ENCODE results near the gene CREB3L2. TPM values are rescaled to one million over a fixed set of nuclear protein-coding genes. Genes with fewer than 3 reads are reported as not detected.

The CREB3L2 gene
- total RNA-seq, 1 donor: 28.6 TPM

- no peaks in the 10 kb centered on the region for H4K20me1 ChIP-seq (ENCODE audit: insufficient read depth, low read length)
- no peaks in the 10 kb centered on the region for H3K9me3 ChIP-seq (ENCODE audit: low read depth, low read length)
- peaks cover 90% of the 10 kb centered on the region for H3K79me2 ChIP-seq (ENCODE audit: insufficient read depth, low read length)
- TF ChIP-seq CTCF (IDR thresholded peaks at IDR 0.05; ENCODE audit: extremely low read depth, low read depth, low read length): no peak
- no peak overlapping the region for H3K4me3 ChIP-seq (ENCODE audit: insufficient read depth, low read length)
- H3K27ac ChIP-seq (ENCODE audit: low read depth, low read length): peak overlapping the region; percentile 82
- no peak overlapping the region for H2AFZ ChIP-seq (ENCODE audit: low read length)
- no peaks in the 10 kb centered on the region for H3K27me3 ChIP-seq (ENCODE audit: insufficient read depth, low read length)
- H3K36me3 ChIP-seq (ENCODE audit: insufficient read depth, low read length): peaks cover 22% of the 10 kb centered on the region
- peak; percentile 60 for DNase-seq (ENCODE audit: insufficient read length, low spot score, missing footprints)
- H3K4me1 ChIP-seq (ENCODE audit: insufficient read depth, low read length): peaks cover 41% of the 10 kb centered on the region
- H3K4me2 ChIP-seq (ENCODE audit: insufficient read depth, low read length): no peak overlapping the region
Measured at GRCh38 chr7:137919987-137920386, 81.9 kb downstream of the CREB3L2 start.

DNA sequence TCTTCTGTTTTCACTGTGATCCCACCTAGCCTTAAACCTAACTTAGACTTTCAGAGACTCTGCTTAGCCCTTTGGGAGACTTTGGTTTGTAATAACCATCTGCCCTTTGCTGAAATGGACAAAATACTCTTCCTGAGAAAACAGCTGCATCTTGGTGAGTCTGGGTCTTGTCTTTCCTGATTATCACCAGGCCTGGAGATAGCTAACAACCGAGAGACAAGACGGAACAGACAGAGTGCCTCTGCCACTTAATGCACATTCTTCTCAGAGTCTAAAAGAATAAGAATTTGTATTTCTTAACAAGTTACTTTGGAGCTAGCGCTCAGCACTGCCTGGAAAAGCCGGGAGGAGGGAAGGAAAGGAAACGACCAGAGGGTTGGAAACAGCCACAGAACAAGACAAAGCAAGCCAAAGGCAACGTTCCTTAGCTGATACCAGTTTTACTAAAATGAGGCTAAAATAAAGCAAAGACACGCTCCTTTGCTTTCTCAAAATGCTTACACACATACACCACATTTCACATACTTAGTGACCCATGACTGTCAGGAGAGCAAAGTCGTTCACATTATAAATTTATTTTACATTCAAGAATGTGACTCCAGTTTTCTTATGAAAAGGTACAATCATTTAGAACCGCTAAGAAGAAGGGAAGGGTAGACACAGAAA lies 84.8 kb downstream of the CREB3L2 start:
- TF ChIP-seq CTCF (IDR thresholded peaks at IDR 0.05; ENCODE audit: extremely low read depth, low read depth, low read length): no peak
- peaks cover 49% of the 10 kb centered on the region for H3K36me3 ChIP-seq (ENCODE audit: insufficient read depth, low read length)
- no peaks in the 10 kb centered on the region for H4K20me1 ChIP-seq (ENCODE audit: insufficient read depth, low read length)
- no peak overlapping the region for H2AFZ ChIP-seq (ENCODE audit: low read length)
- H3K9me3 ChIP-seq (ENCODE audit: low read depth, low read length): no peaks in the 10 kb centered on the region
- no peak overlapping the region for H3K4me3 ChIP-seq (ENCODE audit: insufficient read depth, low read length)
- H3K27me3 ChIP-seq (ENCODE audit: insufficient read depth, low read length): no peaks in the 10 kb centered on the region
- DNase-seq (ENCODE audit: insufficient read length, low spot score, missing footprints): no peak
- no peak overlapping the region for H3K4me2 ChIP-seq (ENCODE audit: insufficient read depth, low read length)
- H3K4me1 ChIP-seq (ENCODE audit: insufficient read depth, low read length): peaks cover 17% of the 10 kb centered on the region
- peaks cover 81% of the 10 kb centered on the region for H3K79me2 ChIP-seq (ENCODE audit: insufficient read depth, low read length)
- peak overlapping the region; percentile 6 for H3K27ac ChIP-seq (ENCODE audit: low read depth, low read length)

DNA sequence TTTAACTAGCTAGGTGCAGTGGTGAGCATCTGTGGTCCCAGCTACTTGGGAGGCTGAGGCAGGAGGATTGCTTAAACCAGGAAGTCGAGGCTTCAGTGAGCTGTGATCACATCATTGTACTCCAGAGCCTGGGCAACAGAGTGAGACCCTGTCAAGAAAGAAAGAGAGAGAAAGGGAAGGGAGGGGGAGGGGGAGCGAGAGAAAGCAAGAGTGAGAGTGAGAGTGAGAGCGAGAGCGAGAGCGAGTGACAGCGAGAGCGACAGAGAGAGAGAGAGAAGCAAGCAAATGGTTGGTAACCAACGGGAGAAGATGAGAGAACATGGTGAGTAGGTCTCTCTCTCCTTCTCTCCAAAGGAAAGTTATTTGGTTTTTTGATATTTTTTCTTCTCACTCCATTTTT lies 85.3 kb downstream of the CREB3L2 start:
- Histone ChIP-seq H3K79me2 (ENCODE audit: insufficient read depth, low read length) (peaks cover 76% of the 10 kb centered on the region), H3K36me3 (ENCODE audit: insufficient read depth, low read length) (peaks cover 54% of the 10 kb centered on the region)
- TF ChIP-seq CTCF (IDR thresholded peaks at IDR 0.05; ENCODE audit: extremely low read depth, low read depth, low read length): no peak

DNA sequence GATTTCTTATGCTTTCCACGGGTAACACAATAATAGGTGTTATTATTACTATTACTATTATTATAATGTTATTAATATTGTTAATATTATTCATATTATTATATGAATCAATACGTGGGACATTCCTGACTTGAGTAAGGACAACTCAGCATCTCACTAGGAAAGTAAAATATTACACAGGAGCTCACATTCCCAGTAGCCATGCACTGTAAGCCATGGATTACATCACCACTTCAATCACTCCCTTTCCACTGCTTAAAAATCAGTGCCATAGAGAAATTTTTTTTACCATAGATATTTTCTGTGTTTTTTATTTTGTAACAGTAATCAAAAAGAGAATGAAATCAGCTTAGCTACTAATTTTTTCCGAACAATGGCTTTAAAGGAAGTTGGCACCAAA lies 86.6 kb downstream of the CREB3L2 start:
- H3K79me2 ChIP-seq (ENCODE audit: insufficient read depth, low read length): peaks cover 63% of the 10 kb centered on the region
- no peak for DNase-seq (ENCODE audit: insufficient read length, low spot score, missing footprints)
- peaks cover 64% of the 10 kb centered on the region for H3K36me3 ChIP-seq (ENCODE audit: insufficient read depth, low read length)
- no peak overlapping the region for H2AFZ ChIP-seq (ENCODE audit: low read length)
- H4K20me1 ChIP-seq (ENCODE audit: insufficient read depth, low read length): no peaks in the 10 kb centered on the region
- H3K9me3 ChIP-seq (ENCODE audit: low read depth, low read length): no peaks in the 10 kb centered on the region
- H3K4me1 ChIP-seq (ENCODE audit: insufficient read depth, low read length): peaks cover 3% of the 10 kb centered on the region
- no peak for TF ChIP-seq CTCF (IDR thresholded peaks at IDR 0.05; ENCODE audit: extremely low read depth, low read depth, low read length)
- H3K4me3 ChIP-seq (ENCODE audit: insufficient read depth, low read length): no peak overlapping the region
- no peaks in the 10 kb centered on the region for H3K27me3 ChIP-seq (ENCODE audit: insufficient read depth, low read length)
- H3K27ac ChIP-seq (ENCODE audit: low read depth, low read length): no peak overlapping the region
- H3K4me2 ChIP-seq (ENCODE audit: insufficient read depth, low read length): no peak overlapping the region

More for the DNA sequence above, 85.3 kb downstream of the CREB3L2 start:
- H3K27ac ChIP-seq (ENCODE audit: low read depth, low read length): peak overlapping the region; percentile 6
- no peak overlapping the region for H3K4me3 ChIP-seq (ENCODE audit: insufficient read depth, low read length)
- no peaks in the 10 kb centered on the region for H3K27me3 ChIP-seq (ENCODE audit: insufficient read depth, low read length)
- no peak overlapping the region for H3K4me2 ChIP-seq (ENCODE audit: insufficient read depth, low read length)
- no peaks in the 10 kb centered on the region for H4K20me1 ChIP-seq (ENCODE audit: insufficient read depth, low read length)
- peaks cover 15% of the 10 kb centered on the region for H3K4me1 ChIP-seq (ENCODE audit: insufficient read depth, low read length)
- no peak overlapping the region for H2AFZ ChIP-seq (ENCODE audit: low read length)
- H3K9me3 ChIP-seq (ENCODE audit: low read depth, low read length): no peaks in the 10 kb centered on the region
- no peak for DNase-seq (ENCODE audit: insufficient read length, low spot score, missing footprints)
